A673 (cell line): ENCODE results near the gene SUSD6. TPM values are rescaled to one million over a fixed set of nuclear protein-coding genes. Genes with fewer than 3 reads are reported as not detected.

Source experiments
- BruUV-seq: library from RNA; stranded (reverse); fragments of 400-500 nt; replicated peaks from 2 replicates; lab custom pipeline; 2021; lab: Mats Ljungman, UMichigan
- CTCF ChIA-PET: fragments of 300-600 bp; sonication (Branson Sonifier 250); formaldehyde crosslinking; loops from one replicate; lab custom pipeline; 2022; ENCODE audit warnings: antibody characterized with exemption; lab: Charles Lee
- POLR2A ChIA-PET: fragments of 300-600 bp; sonication (Branson Sonifier 250); formaldehyde crosslinking; loops from one replicate; lab custom pipeline; 2022; ENCODE audit warnings: antibody characterized with exemption; ENCODE audit not compliant: low non-redundant PET; lab: Charles Lee
- DNase-seq: peaks from one replicate; pipeline ENCODE4 v3.0.0-alpha.2; 2015; ENCODE audit warnings: low spot score
- H3K27ac ChIP-seq: fragments of 200-600 bp; sonication (generic); 2 replicates; pipeline ENCODE4 v1.5.1; 2016; ENCODE audit warnings: mixed run types, low read depth, mild to moderate bottlenecking, mixed read lengths, antibody characterized with exemption, low read length; ENCODE audit not compliant: poor library complexity, severe bottlenecking
- H3K27me3 ChIP-seq: fragments of 200-600 bp; sonication (generic); replicated peaks from 2 replicates; pipeline ENCODE4 v1.6.1; 2017; ENCODE audit warnings: mixed run types, low read depth, mild to moderate bottlenecking, mixed read lengths, antibody characterized with exemption, low read length; ENCODE audit not compliant: insufficient read depth, poor library complexity
- H3K36me3 ChIP-seq: fragments of 200-600 bp; sonication (generic); 2 replicates; pipeline ENCODE4 v1.6.1; 2016; ENCODE audit warnings: mixed run types, mild to moderate bottlenecking, mixed read lengths, antibody characterized with exemption, low read length; ENCODE audit not compliant: insufficient read depth, poor library complexity, severe bottlenecking
- H3K4me1 ChIP-seq: fragments of 200-600 bp; sonication (generic); 2 replicates; pipeline ENCODE4 v1.6.1; 2017; ENCODE audit warnings: mixed run types, mild to moderate bottlenecking, mixed read lengths, antibody characterized with exemption, low read length; ENCODE audit not compliant: insufficient read depth, poor library complexity, severe bottlenecking
- H3K4me3 ChIP-seq: fragments of 200-600 bp; sonication (generic); 2 replicates; pipeline ENCODE4 v1.5.1; 2016; ENCODE audit warnings: low read depth, mixed run types, mild to moderate bottlenecking, mixed read lengths, low read length; ENCODE audit not compliant: poor library complexity, severe bottlenecking
- H3K9me3 ChIP-seq: fragments of 200-600 bp; sonication (generic); 2 replicates; pipeline ENCODE4 v1.6.1; 2016; ENCODE audit warnings: mixed run types, low read depth, mild to moderate bottlenecking, mixed read lengths, antibody characterized with exemption, low read length; ENCODE audit not compliant: poor library complexity, severe bottlenecking
- CTCF ChIP-seq: fragments of 300-800, 200-600 bp; sonication (generic); conservative IDR thresholded peaks from 2 replicates; pipeline ENCODE4 v1.5.1; 2017; ENCODE audit warnings: low read depth, mild to moderate bottlenecking, antibody characterized with exemption, low read length, moderate library complexity, mixed read lengths
- EZH2 ChIP-seq: fragments of 200-600 bp; sonication (generic); IDR thresholded peaks from 2 replicates; pipeline ENCODE4 v1.6.1; 2017; ENCODE audit warnings: borderline replicate concordance, low read depth, mild to moderate bottlenecking, mixed read lengths, antibody characterized with exemption, low read length; ENCODE audit not compliant: poor library complexity, severe bottlenecking
- intact Hi-C: fragments of 100-400 bp; cut with micrococcal nuclease; formaldehyde crosslinking; loops from one replicate; pipeline ENCODE4 v1.10.0; 2022; ENCODE audit not compliant: unreplicated experiment
- total RNA-seq: library from RNA; stranded (reverse); gene quantifications from 2 replicates; pipeline ENCODE4 v1.2.3, GENCODE V29; 2021

Gene SUSD6
- total RNA-seq, 1 experiment from 2014 or later = 9.2 TPM

- intact Hi-C loops = loop anchor here (5.0 kb wide), 1 partner anchor 71 kb away; no protein-coding TSS in a partner anchor
- Histone ChIP-seq H3K27ac (no peak overlapping the region), H3K36me3 (no peaks in the 10 kb centered on the region), H3K4me3 (no peak overlapping the region), H3K9me3 (no peaks in the 10 kb centered on the region), H3K27me3 (no peaks in the 10 kb centered on the region), H3K4me1 (peaks cover 3% of the 10 kb centered on the region)
- CTCF ChIA-PET = no interaction called here
- TF ChIP-seq CTCF = no peak
- TF ChIP-seq EZH2 = no peak
- BruUV-seq = no TSS peak
- POLR2A ChIA-PET = no interaction called here
- no peak for DNase-seq
Observed at GRCh38 chr14:69631509-69631908, 20.1 kb downstream of the SUSD6 start.

- H3K27ac ChIP-seq = no peak overlapping the region
- no peak for TF ChIP-seq CTCF
- TF ChIP-seq EZH2 = no peak
- no peak for DNase-seq
- no TSS peak for BruUV-seq
- no peaks in the 10 kb centered on the region for H3K9me3 ChIP-seq
- intact Hi-C loops = loop anchor here (5.0 kb wide), 1 partner anchor 70 kb away; no protein-coding TSS in a partner anchor
- POLR2A ChIA-PET = interaction anchor here (0.7 kb wide), 1 partner anchor 119 kb away, joined by 3 read pairs; no protein-coding TSS in a partner anchor
- H3K4me1 ChIP-seq = peaks cover 3% of the 10 kb centered on the region
- H3K36me3 ChIP-seq = no peaks in the 10 kb centered on the region
- no peaks in the 10 kb centered on the region for H3K27me3 ChIP-seq
- CTCF ChIA-PET = no interaction called here
- no peak overlapping the region for H3K4me3 ChIP-seq
Observed at GRCh38 chr14:69632164-69632563, 20.8 kb downstream of the SUSD6 start.

- H3K9me3 ChIP-seq = no peaks in the 10 kb centered on the region
- ChIA-PET CTCF (no interaction called here), POLR2A (interaction anchor here (0.7 kb wide), 1 partner anchor 118 kb away, joined by 3 read pairs; no protein-coding TSS in a partner anchor)
- H3K36me3 ChIP-seq = no peaks in the 10 kb centered on the region
- intact Hi-C loops = loop anchor here (5.0 kb wide), 1 partner anchor 70 kb away; no protein-coding TSS in a partner anchor
- DNase-seq = no peak
- no peaks in the 10 kb centered on the region for H3K27me3 ChIP-seq
- TF ChIP-seq EZH2 = no peak
- TF ChIP-seq CTCF = no peak
- BruUV-seq = no TSS peak
- no peak overlapping the region for H3K27ac ChIP-seq
- H3K4me3 ChIP-seq = no peak overlapping the region
- H3K4me1 ChIP-seq = peaks cover 6% of the 10 kb centered on the region
Observed at GRCh38 chr14:69632593-69633151, 21.3 kb downstream of the SUSD6 start.
